Stimulated activated CD4-positive, alpha-beta T cell treated with anti-CD3 and anti-CD28 coated beads, TNF-alpha, amount 100 ng/mL, for 4 hours (primary cell): Measurements from ENCODE around the gene CAPS.
A peak's percentile ranks its signal among the peaks of the same experiment; 100 is the strongest.

Source experiments
- DNase-seq, 3 experiments: peaks; one replicate each; pipeline ENCODE4 v3.0.0-alpha.2; 2020; ENCODE audit warnings: low read depth in 3 of 3

Gene CAPS

GRCh38 chr19:5891938-5892771 lies 21.9 kb upstream of the CAPS start:
- no peak for DNase-seq

GRCh38 chr19:5892772-5893275 lies 21.2 kb upstream of the CAPS start:
- DNase-seq = no peak

- no peak for DNase-seq
Observed at GRCh38 chr19:5893296-5893903, 20.7 kb upstream of the CAPS start.

- DNase-seq = no peak
Observed at GRCh38 chr19:5893907-5894703, 19.9 kb upstream of the CAPS start.

GRCh38 chr19:5894704-5895349 lies 19.2 kb upstream of the CAPS start:
- no peak for DNase-seq

- DNase-seq = no peak
Observed at GRCh38 chr19:5895409-5895808, 18.6 kb upstream of the CAPS start.

GRCh38 chr19:5895890-5896289 lies 18.2 kb upstream of the CAPS start:
- DNase-seq = no peak

- no peak for DNase-seq
Observed at GRCh38 chr19:5896365-5897076, 17.5 kb upstream of the CAPS start.

- no peak for DNase-seq
Observed at GRCh38 chr19:5897189-5897969, 16.7 kb upstream of the CAPS start.

- no peak for DNase-seq
Observed at GRCh38 chr19:5899728-5900526, 14.1 kb upstream of the CAPS start.

- DNase-seq = no peak
Observed at GRCh38 chr19:5900976-5901375, 13.1 kb upstream of the CAPS start.

GRCh38 chr19:5903056-5903623 lies 10.9 kb upstream of the CAPS start:
- peak in 1 of 3 experiments; percentile 23 for DNase-seq

GRCh38 chr19:5903624-5904351 lies 10.3 kb upstream of the CAPS start, which contains the start of gene NDUFA11:
Gene NDUFA11, minus strand, starts transcription at chr19:5903790. Its CDS starts 82 bp downstream, at chr19:5903708.
- DNase-seq = peak; percentile 94 to 98 (median 96)

GRCh38 chr19:5904352-5905113 lies 9.5 kb upstream of the CAPS start, which contains the start of gene VMAC:
Gene VMAC, plus strand, starts transcription at chr19:5904872. Its CDS starts 19 bp downstream, at chr19:5904891.
- DNase-seq = peak; percentile 99 to 100 (median 99)

GRCh38 chr19:5905114-5905778 lies 8.8 kb upstream of the CAPS start:
- DNase-seq = no peak

- no peak for DNase-seq
Observed at GRCh38 chr19:5907241-5907640, 6.8 kb upstream of the CAPS start.
